ENCODE data around the gene PPP2R5C. TPM values are rescaled to one million over a fixed set of nuclear protein-coding genes. Genes with fewer than 3 reads are reported as not detected.
A peak's percentile ranks its signal among the peaks of the same experiment; 100 is the strongest.

The PPP2R5C gene
- total RNA-seq, 2 donors from 2014 or later: 516 to 530 TPM

DNA sequence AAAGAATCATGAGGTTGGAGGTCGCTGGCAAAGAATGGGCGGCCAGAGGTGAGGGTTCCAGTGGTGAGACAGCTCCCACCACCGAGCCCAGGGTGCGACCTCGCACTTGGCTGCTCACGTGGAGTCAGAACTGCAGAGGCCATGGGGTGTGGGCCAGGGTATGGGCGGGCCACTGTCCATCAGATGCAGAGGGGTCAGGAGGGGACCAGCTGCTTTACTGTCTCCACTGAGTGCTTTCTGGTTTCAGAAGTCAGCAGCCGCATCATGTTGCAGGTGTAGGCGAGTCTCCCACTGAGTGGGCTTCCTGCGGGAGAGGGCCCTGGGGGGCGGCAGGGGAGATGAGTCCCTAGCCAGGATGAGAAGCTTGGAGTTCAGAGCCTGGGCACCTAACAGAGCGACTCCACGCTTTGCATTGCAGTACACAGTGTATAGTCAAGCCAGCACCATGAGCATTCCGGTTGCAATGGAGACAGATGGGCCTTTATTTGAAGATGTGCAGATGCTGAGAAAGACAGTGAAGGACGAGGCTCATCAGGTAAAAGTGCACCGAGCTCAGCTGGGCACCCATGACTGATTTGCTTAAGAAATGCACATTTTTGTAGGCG, 156.0 kb downstream of the PPP2R5C start:
- no peak for ATAC-seq
- Mint-ChIP-seq H3K4me1 (peaks cover 2% of the 10 kb centered on the region), H3K4me3 (no peak overlapping the region), H3K27me3 (no peaks in the 10 kb centered on the region), H3K27ac (peak overlapping the region; percentile 93), H3K36me3 (ENCODE audit: low read depth) (peaks cover 5% of the 10 kb centered on the region)
- no peaks in the 10 kb centered on the region for H3K9me3 ChIP-seq (ENCODE audit: control insufficient read depth, low read length, poor library complexity, severe bottlenecking)
- DNase-seq: no peak

GRCh38 chr14:101918065-101918989, 156.8 kb downstream of the PPP2R5C start:
- Mint-ChIP-seq H3K36me3 (ENCODE audit: low read depth) (peaks cover 5% of the 10 kb centered on the region), H3K4me3 (no peak overlapping the region), H3K4me1 (peaks cover 2% of the 10 kb centered on the region), H3K27ac (no peak overlapping the region), H3K27me3 (no peaks in the 10 kb centered on the region)
- DNase-seq (no peak), ATAC-seq (no peak)
- H3K9me3 ChIP-seq (ENCODE audit: control insufficient read depth, low read length, poor library complexity, severe bottlenecking): no peaks in the 10 kb centered on the region

GRCh38 chr14:101920271-101920670, 158.8 kb downstream of the PPP2R5C start:
- H3K27ac Mint-ChIP-seq: no peak overlapping the region
- no peak for DNase-seq
- H3K27me3 Mint-ChIP-seq: no peaks in the 10 kb centered on the region

DNA sequence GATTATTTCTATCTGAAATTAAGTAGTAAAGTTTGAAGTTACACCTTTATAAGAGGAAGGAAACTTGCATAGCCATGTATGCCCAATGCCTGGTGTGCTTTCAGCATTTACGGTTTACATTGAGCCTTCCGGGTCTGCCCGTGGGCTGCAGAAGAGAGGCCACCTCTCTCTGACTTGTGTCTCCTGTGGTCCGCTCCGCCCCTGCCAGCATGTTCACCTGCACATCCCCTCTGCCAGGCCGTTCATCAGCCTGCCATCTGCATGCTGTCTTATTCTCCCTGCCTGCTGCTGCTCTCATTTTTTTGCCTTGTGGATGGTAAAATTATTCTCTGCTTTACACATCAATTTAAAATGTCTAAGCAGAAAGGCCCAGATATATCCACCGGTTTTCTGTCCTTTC, 161.4 kb downstream of the PPP2R5C start:
- H3K4me1 Mint-ChIP-seq: peaks cover 2% of the 10 kb centered on the region
- no peaks in the 10 kb centered on the region for H3K9me3 ChIP-seq (ENCODE audit: control insufficient read depth, low read length, poor library complexity, severe bottlenecking)
- no peak overlapping the region for H3K4me3 Mint-ChIP-seq
- DNase-seq: no peak
- H3K27me3 Mint-ChIP-seq: no peaks in the 10 kb centered on the region
- peak overlapping the region; percentile 29 for H3K27ac Mint-ChIP-seq
- H3K36me3 Mint-ChIP-seq (ENCODE audit: low read depth): no peaks in the 10 kb centered on the region
- ATAC-seq: no peak

More at GRCh38 chr14:101920271-101920670, 158.8 kb downstream of the PPP2R5C start:
- no peak for ATAC-seq
- Mint-ChIP-seq H3K36me3 (ENCODE audit: low read depth) (peaks cover 2% of the 10 kb centered on the region), H3K4me1 (peaks cover 2% of the 10 kb centered on the region), H3K4me3 (no peak overlapping the region)
- H3K9me3 ChIP-seq (ENCODE audit: control insufficient read depth, low read length, poor library complexity, severe bottlenecking): no peaks in the 10 kb centered on the region

- ATAC-seq (no peak), DNase-seq (no peak)
- no peak overlapping the region for H3K4me3 Mint-ChIP-seq
- no peaks in the 10 kb centered on the region for H3K9me3 ChIP-seq (ENCODE audit: control insufficient read depth, low read length, poor library complexity, severe bottlenecking)
- H3K36me3 Mint-ChIP-seq (ENCODE audit: low read depth): no peaks in the 10 kb centered on the region
- H3K4me1 Mint-ChIP-seq: peaks cover 2% of the 10 kb centered on the region
- no peak overlapping the region for H3K27ac Mint-ChIP-seq
- no peaks in the 10 kb centered on the region for H3K27me3 Mint-ChIP-seq
Observed at GRCh38 chr14:101925152-101925551, 163.6 kb downstream of the PPP2R5C start.

GRCh38 chr14:101926085-101926484, 164.6 kb downstream of the PPP2R5C start:
- DNase-seq (no peak), ATAC-seq (no peak)
- Mint-ChIP-seq H3K27ac (no peak overlapping the region), H3K27me3 (no peaks in the 10 kb centered on the region), H3K4me1 (peaks cover 2% of the 10 kb centered on the region), H3K4me3 (no peak overlapping the region), H3K36me3 (ENCODE audit: low read depth) (no peaks in the 10 kb centered on the region)
- no peaks in the 10 kb centered on the region for H3K9me3 ChIP-seq (ENCODE audit: control insufficient read depth, low read length, poor library complexity, severe bottlenecking)

DNA sequence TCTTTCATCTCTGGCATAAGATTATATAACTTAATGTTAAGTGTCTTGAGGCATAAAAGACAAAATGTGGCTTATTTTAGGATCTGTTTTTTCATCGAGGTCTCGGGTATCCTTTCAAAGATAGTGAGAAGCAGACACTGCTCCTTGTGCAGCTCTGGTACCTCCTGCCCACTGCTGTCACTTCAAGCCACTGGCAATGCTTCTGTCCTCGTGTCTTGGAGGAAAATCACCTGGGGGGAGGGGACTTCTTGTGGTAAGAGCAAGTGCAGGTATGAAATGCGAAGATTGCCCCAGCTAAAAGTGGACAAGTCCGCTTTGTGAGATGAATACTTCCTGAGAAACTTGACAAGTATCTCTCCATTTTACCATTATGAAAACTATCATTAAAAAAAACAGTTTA, 165.1 kb downstream of the PPP2R5C start:
- H3K4me1 Mint-ChIP-seq: peaks cover 2% of the 10 kb centered on the region
- H3K27ac Mint-ChIP-seq: no peak overlapping the region
- DNase-seq: no peak
- ATAC-seq: no peak
- H3K27me3 Mint-ChIP-seq: no peaks in the 10 kb centered on the region
- H3K36me3 Mint-ChIP-seq (ENCODE audit: low read depth): no peaks in the 10 kb centered on the region
- no peaks in the 10 kb centered on the region for H3K9me3 ChIP-seq (ENCODE audit: control insufficient read depth, low read length, poor library complexity, severe bottlenecking)
- H3K4me3 Mint-ChIP-seq: no peak overlapping the region

DNA sequence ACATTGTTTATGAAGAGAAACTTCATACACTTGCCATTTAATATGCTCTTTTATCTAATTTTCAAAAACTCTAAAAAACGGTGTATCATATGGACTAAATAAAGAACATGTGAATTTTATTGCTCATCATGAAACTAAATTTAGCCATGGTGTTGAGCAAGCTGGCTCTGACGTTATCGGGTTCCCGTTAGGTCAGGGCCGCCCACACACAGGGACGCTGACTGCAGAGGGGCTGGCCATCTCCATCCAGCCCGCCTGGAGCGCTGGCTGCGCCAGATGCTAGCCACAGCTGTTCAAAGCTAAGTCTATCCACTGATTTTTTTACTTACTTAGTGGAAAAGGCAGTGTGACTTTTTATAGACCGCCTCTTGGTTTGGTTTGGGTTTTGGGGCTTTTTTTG, 166.3 kb downstream of the PPP2R5C start:
- H3K4me3 Mint-ChIP-seq: no peak overlapping the region
- ATAC-seq: no peak
- peak overlapping the region; percentile 29 for H3K27ac Mint-ChIP-seq

DNA sequence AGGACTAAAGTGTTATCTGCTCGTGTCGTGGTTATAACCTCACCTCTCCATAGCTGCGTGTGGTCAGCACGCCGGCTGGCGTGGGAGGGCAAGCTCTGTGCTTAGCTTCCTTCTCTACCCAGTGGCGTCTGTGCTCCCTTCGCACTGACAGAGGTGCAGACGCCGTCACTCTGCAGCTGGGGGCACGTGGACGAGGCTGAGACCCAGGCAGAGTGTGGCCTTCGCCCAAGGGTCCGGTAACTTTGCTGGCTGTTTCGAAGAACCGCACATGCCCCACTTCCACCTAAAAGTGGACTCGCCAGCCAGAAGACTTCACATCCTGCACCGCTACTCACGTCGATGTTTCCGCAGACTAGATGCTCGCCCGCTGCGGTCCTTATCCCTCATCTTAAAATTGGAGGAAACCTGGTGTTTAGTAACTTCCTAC, 166.9 kb downstream of the PPP2R5C start:
- no peaks in the 10 kb centered on the region for H3K36me3 Mint-ChIP-seq (ENCODE audit: low read depth)
- H3K4me3 Mint-ChIP-seq: no peak overlapping the region
- ATAC-seq (no peak), DNase-seq (no peak)
- no peaks in the 10 kb centered on the region for H3K9me3 ChIP-seq (ENCODE audit: control insufficient read depth, low read length, poor library complexity, severe bottlenecking)
- H3K4me1 Mint-ChIP-seq: no peaks in the 10 kb centered on the region
- H3K27me3 Mint-ChIP-seq: no peaks in the 10 kb centered on the region
- H3K27ac Mint-ChIP-seq: peak overlapping the region; percentile 39

More for the DNA sequence above, 166.3 kb downstream of the PPP2R5C start:
- no peaks in the 10 kb centered on the region for H3K9me3 ChIP-seq (ENCODE audit: control insufficient read depth, low read length, poor library complexity, severe bottlenecking)
- Mint-ChIP-seq H3K36me3 (ENCODE audit: low read depth) (no peaks in the 10 kb centered on the region), H3K4me1 (no peaks in the 10 kb centered on the region), H3K27me3 (no peaks in the 10 kb centered on the region)
- DNase-seq: no peak

DNA sequence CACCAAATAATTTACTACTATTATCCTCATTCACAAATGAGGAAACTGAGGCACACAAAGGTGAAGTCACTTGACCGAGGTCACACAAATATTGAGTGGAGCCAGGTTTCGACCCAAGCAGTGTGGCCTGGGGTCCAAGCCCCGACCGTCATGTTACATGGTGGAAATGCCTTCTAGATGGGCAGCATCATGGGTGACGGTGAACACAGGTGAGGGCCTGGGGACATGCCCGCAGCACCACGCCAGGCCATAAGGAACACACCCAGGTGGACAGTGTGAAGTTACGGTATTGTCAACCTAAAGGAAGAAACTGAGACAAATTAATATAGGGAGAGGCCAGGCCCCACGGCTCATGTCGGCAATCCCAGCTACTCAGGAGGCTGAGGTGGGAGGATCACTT, 167.6 kb downstream of the PPP2R5C start:
- ATAC-seq: no peak
- H3K27ac Mint-ChIP-seq: peak overlapping the region; percentile 39
- H3K4me1 Mint-ChIP-seq: no peaks in the 10 kb centered on the region
- H3K27me3 Mint-ChIP-seq: no peaks in the 10 kb centered on the region
- DNase-seq: no peak
- no peaks in the 10 kb centered on the region for H3K9me3 ChIP-seq (ENCODE audit: control insufficient read depth, low read length, poor library complexity, severe bottlenecking)
- H3K4me3 Mint-ChIP-seq: peak overlapping the region; percentile 78
- H3K36me3 Mint-ChIP-seq (ENCODE audit: low read depth): no peaks in the 10 kb centered on the region

DNA sequence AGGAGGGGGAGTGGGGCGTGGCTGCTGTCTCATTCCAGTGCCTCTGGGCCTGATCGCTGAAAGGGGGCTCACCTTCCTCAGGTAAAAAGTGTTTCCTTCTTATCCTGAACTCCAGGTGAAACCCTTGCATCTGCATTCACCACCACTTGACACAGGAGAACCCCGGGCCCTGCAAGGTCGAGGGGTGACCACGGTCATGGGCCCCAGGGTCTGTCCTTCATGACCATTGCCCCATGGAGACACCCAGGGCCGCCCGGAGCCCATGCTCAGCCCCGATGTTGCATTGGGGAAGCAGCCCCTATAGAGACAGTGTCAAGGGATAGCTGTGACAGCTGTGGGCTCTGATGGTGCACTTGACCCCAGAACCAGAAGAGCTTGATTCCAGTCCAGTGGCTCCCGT, 168.4 kb downstream of the PPP2R5C start:
- no peaks in the 10 kb centered on the region for H3K9me3 ChIP-seq (ENCODE audit: control insufficient read depth, low read length, poor library complexity, severe bottlenecking)
- ATAC-seq: no peak
- no peak for DNase-seq
- Mint-ChIP-seq H3K4me1 (no peaks in the 10 kb centered on the region), H3K27ac (no peak overlapping the region), H3K27me3 (no peaks in the 10 kb centered on the region), H3K4me3 (no peak overlapping the region), H3K36me3 (ENCODE audit: low read depth) (no peaks in the 10 kb centered on the region)

- H3K27me3 Mint-ChIP-seq: no peaks in the 10 kb centered on the region
- H3K4me1 Mint-ChIP-seq: no peaks in the 10 kb centered on the region
- H3K27ac Mint-ChIP-seq: no peak overlapping the region
Observed at GRCh38 chr14:101932673-101933072, 171.2 kb downstream of the PPP2R5C start.

GRCh38 chr14:101933209-101933608, 171.7 kb downstream of the PPP2R5C start:
- Mint-ChIP-seq H3K27ac (no peak overlapping the region), H3K36me3 (ENCODE audit: low read depth) (no peaks in the 10 kb centered on the region), H3K27me3 (peaks cover 5% of the 10 kb centered on the region), H3K4me3 (no peak overlapping the region), H3K4me1 (no peaks in the 10 kb centered on the region)
- no peak for DNase-seq
- H3K9me3 ChIP-seq (ENCODE audit: control insufficient read depth, low read length, poor library complexity, severe bottlenecking): no peaks in the 10 kb centered on the region
- ATAC-seq: no peak

More at GRCh38 chr14:101932673-101933072, 171.2 kb downstream of the PPP2R5C start:
- Mint-ChIP-seq H3K4me3 (no peak overlapping the region), H3K36me3 (ENCODE audit: low read depth) (no peaks in the 10 kb centered on the region)
- no peaks in the 10 kb centered on the region for H3K9me3 ChIP-seq (ENCODE audit: control insufficient read depth, low read length, poor library complexity, severe bottlenecking)
- ATAC-seq (no peak), DNase-seq (no peak)

All from T-helper 17 cell (primary cell).